HEK293 (cell line): ENCODE measurements around the gene CDYL.

Experiments
- CTCF ChIP-seq: fragments of 450-650 bp; formaldehyde crosslinking; IDR thresholded peaks from 2 replicates; pipeline ENCODE4 v1.5.1; 2016; ENCODE audit warnings: missing biosample characterization, missing genetic modification characterization
- ELK4 ChIP-seq: IDR thresholded peaks from 2 replicates; pipeline ENCODE4 v1.6.1; 2011; ENCODE audit warnings: mild to moderate bottlenecking, low read depth, low read length, borderline replicate concordance
- ZNF19 ChIP-seq: fragments of 450-650 bp; formaldehyde crosslinking; IDR thresholded peaks from 2 replicates; pipeline ENCODE4; 2016; ENCODE audit warnings: missing biosample characterization, missing genetic modification characterization, low read depth
- ZNF324 ChIP-seq: fragments of 450-650 bp; formaldehyde crosslinking; IDR thresholded peaks from 2 replicates; pipeline ENCODE4 v1.5.1; 2016; ENCODE audit warnings: missing biosample characterization, missing genetic modification characterization

GRCh38 chr6:4726645-4727044 lies 49.6 kb upstream of the CDYL start:
- TF ChIP-seq ZNF324 (tag by site-specific recombination) (no peak), ZNF19 (tag by site-specific recombination) (no peak), CTCF (tag by site-specific recombination) (no peak), ELK4 (no peak)
